ENCODE measurements around the gene ORAI2.

ORAI2 gene

DNA sequence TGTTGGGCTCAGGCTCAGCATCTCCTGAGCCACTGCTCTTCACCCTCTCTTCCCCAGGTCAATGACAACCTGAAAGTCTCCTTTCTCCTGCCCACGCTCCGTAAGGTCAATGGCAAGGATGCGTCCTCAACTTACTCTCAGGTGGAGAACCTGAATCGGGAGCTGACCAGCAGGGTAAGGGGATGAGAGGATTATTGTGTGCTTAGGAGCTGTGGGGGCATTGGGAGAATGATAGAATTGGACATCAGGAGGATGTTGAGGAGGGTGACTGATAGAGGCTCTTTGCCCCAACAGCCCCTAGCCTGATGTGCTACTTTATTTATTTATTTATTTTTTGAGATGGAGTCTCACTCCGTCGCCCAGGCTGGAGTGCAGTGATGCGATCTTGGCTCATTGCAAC, 32.7 kb downstream of the ORAI2 start:
- TF ChIP-seq, protein P1, sequence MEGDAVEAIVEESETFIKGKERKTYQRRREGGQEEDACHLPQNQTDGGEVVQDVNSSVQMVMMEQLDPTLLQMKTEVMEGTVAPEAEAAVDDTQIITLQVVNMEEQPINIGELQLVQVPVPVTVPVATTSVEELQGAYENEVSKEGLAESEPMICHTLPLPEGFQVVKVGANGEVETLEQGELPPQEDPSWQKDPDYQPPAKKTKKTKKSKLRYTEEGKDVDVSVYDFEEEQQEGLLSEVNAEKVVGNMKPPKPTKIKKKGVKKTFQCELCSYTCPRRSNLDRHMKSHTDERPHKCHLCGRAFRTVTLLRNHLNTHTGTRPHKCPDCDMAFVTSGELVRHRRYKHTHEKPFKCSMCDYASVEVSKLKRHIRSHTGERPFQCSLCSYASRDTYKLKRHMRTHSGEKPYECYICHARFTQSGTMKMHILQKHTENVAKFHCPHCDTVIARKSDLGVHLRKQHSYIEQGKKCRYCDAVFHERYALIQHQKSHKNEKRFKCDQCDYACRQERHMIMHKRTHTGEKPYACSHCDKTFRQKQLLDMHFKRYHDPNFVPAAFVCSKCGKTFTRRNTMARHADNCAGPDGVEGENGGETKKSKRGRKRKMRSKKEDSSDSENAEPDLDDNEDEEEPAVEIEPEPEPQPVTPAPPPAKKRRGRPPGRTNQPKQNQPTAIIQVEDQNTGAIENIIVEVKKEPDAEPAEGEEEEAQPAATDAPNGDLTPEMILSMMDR (IDR thresholded peaks at IDR 0.05; ENCODE audit: low read depth, low read length, missing control alignments), result no peak
- no peak overlapping the region for H3K4me3 ChIP-seq (ENCODE audit: low read depth, low read length)
- in situ Hi-C loops (cut with HindIII; ENCODE audit: low sequenced_read_pairs), result no loop called here
- DNase-seq (ENCODE audit: low read depth), result no peak

DNA sequence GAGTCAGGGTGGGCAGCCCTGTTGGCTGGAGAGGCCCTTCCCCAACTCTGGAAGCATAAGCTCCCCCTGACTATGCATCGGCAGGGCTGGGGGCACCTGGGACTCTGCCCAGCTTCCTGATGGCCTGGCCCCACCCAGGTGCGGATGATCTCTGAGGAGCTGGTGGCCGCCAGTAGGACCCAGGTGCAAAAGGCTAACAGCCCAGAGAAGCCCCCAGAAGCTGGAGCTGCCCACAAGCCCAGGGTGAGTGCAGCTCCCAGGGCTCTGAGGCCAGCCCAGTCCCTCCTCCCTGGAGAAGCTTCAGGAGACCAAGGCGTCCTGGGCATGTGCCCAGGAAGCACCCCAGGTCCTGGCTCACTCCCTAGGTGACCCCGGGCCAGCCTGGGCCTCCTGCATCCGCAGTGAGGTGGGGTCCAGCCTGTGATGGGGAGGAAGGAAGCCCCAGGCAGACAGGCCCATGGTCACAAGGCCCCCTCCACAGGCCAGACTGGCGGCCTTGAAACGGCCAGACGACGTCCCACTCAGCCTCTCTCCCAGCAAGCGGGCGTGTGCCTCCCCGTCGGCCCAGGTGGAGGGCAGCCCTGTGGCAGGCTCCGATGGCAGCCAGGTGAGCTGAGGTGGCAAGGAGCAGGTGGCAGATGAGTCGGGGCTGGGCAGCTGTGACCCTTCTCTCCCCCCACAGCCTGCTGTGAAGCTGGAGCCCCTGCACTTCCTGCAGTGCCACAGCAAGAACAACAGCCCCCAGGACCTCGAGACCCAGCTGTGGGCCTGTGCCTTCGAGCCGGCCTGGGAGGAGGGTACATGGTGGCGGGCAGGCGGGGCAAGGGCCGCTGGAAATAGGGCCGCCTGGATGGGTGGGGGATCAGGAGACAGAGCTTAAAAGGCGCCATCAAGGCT, 34.5 kb downstream of the ORAI2 start:
- no peak overlapping the region for H3K4me3 ChIP-seq (ENCODE audit: low read depth, low read length)
- TF ChIP-seq, protein P1 (IDR thresholded peaks at IDR 0.05; ENCODE audit: low read depth, low read length, missing control alignments), result no peak
- in situ Hi-C loops (cut with HindIII; ENCODE audit: low sequenced_read_pairs), result no loop called here
- DNase-seq (ENCODE audit: low read depth), result no peak

DNA sequence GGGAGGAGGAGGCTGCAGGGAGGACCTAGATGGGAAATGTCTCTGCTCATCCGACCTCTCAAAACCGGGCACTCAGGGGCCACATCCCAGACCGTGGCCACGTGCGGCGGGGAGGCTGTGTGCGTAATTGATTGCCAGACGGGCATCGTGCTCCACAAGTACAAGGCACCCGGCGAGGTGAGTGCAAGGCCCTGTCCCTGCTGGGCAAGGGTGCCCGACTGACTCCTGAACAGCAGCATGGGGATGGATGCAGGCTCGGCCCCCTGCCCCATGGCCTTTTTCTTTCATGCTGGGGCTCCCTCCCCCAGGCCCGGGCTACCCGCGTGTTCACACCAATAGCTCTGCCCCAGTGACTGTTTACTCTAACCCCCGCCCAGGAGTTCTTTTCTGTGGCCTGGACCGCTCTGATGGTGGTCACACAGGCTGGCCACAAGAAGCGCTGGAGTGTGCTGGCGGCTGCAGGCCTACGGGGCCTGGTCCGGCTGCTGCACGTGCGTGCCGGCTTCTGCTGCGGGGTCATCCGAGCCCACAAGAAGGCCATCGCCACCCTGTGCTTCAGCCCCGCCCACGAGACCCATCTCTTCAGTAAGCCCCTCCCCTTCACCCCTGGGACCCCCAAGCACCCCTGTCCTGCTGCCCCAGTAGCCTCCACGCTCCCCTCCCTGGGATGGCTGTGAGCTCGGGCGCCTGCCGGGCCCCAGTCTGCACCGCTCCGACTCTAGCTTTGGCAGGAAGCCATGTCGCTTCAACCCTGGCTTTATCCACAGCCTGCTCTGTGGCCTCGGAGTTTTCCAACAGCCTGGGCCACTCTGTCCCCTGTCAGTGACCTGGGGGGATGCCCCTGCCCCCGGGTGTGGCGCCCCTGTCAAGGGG, 35.3 kb downstream of the ORAI2 start:
- in situ Hi-C loops (cut with HindIII; ENCODE audit: low sequenced_read_pairs), result no loop called here
- no peak for DNase-seq (ENCODE audit: low read depth)
- TF ChIP-seq, protein P1 (IDR thresholded peaks at IDR 0.05; ENCODE audit: low read depth, low read length, missing control alignments), result no peak
- H3K4me3 ChIP-seq (ENCODE audit: low read depth, low read length), result no peak overlapping the region

DNA sequence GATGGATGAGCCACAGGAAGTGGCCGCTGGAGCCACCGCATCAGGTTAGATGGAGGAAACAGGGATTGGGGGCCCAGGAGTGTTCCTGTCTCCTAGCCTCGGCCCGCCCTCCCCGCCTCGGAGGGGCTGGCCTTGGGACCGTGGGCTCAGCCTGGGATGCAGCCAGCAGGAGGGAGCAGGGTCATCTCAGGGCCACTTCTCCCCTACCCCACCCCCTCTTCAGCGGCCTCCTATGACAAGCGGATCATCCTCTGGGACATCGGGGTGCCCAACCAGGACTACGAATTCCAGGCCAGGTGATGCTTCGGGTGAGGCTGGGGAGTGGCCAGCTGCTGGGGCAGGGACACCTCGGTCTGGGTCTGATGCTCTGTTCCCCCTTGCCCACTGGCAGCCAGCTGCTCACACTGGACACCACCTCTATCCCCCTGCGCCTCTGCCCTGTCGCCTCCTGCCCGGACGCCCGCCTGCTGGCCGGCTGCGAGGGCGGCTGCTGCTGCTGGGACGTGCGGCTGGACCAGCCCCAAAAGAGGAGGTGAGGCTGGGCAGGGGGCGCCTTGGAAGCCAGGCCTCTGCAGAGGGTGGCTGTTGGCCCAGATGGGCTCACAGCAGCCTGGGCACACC, 36.1 kb downstream of the ORAI2 start:
- TF ChIP-seq, protein P1 (IDR thresholded peaks at IDR 0.05; ENCODE audit: low read depth, low read length, missing control alignments), result no peak
- no peak for DNase-seq (ENCODE audit: low read depth)
- no peak overlapping the region for H3K4me3 ChIP-seq (ENCODE audit: low read depth, low read length)
- in situ Hi-C loops (cut with HindIII; ENCODE audit: low sequenced_read_pairs), result no loop called here

DNA sequence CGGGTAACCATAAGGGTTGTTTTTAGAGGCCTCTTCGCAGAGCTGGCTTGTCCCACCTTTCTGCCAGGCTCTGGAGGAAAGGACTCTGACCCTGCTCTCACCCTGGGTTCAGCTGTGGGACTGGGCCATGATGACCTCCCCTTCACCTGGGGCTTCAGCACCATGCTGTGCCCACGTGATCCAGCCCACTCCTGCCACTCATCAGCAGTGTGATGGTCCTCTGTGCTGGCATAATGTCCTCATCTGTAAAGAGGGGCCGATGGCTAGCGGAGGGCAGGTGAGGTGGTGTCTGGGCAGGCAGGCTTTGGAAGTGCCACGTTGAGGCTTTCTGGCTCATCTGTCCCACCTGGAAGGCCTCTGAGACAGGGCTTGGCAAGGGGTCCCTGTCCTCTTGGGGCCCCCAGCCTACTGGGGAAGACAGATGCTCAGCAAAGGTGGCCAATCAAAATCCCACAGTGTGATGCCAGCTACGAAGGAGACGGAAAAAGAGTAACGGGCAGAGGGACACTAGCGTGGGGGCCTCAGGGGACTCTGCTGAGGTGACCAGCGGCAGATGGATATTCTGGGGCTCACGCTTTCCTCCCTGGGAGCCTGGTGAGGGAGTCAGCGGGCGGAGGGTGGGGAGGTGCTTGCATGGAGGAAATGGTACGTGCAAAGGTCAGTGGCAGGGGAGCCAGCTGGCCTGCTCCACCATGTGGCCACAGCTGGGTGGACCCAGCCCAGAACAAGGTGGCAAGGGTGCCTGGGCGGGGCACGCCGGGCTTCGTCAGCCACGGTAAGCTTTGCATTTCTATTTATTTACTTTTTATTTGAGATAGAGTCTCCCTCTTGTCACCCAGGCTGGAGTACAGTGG, 36.8 kb downstream of the ORAI2 start:
- TF ChIP-seq, protein P1 (IDR thresholded peaks at IDR 0.05; ENCODE audit: low read depth, low read length, missing control alignments), result no peak
- H3K4me3 ChIP-seq (ENCODE audit: low read depth, low read length), result no peak overlapping the region
- in situ Hi-C loops (cut with HindIII; ENCODE audit: low sequenced_read_pairs), result no loop called here
- DNase-seq (ENCODE audit: low read depth), result no peak
